Fibroblast of pulmonary artery (primary cell): ENCODE data around the gene FAM227B.

Experiments used
- DNase-seq: peaks from one replicate; pipeline ENCODE4 v3.0.0-alpha.2; 2010; ENCODE audit warnings: low read depth
- H3K4me3 ChIP-seq: replicated peaks from 2 replicates; pipeline ENCODE4 v1.5.1; 2011; ENCODE audit warnings: low read depth, mild to moderate bottlenecking, control low read depth, low read length, moderate library complexity
- CTCF ChIP-seq: IDR thresholded peaks from 2 replicates; pipeline ENCODE4 v1.5.1; 2011; ENCODE audit warnings: mild to moderate bottlenecking, control low read depth, low read length, inconsistent platforms; ENCODE audit errors: missing control alignments

Gene FAM227B

GRCh38 chr15:49387471-49387870 lies 233.1 kb downstream of the FAM227B start:
- no peak for DNase-seq
- no peak overlapping the region for H3K4me3 ChIP-seq
- no peak for TF ChIP-seq CTCF

DNA sequence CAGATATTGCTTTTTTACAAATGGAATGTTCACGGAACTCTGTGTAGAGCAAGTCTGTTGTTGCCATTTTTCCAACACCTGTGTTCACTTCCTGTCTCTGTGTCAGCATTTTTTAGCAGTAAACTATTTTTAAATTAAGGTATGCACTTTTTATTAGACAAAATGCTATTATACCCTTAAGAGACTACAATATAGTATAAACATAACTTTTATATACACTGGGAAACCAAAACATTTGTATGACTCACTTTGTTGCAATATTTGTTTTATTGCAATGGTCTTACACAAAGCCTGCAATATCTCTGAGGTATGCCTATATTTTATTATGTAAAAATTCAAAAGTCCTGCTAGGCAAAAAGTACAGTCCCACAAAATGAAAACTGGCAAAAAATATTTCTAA lies 237.4 kb downstream of the FAM227B start:
- H3K4me3 ChIP-seq = no peak overlapping the region
- peak; percentile 18 for DNase-seq
- TF ChIP-seq CTCF = no peak

GRCh38 chr15:49382394-49382793 lies 238.2 kb downstream of the FAM227B start:
- TF ChIP-seq CTCF = no peak
- no peak overlapping the region for H3K4me3 ChIP-seq
- DNase-seq = no peak

GRCh38 chr15:49380912-49381311 lies 239.7 kb downstream of the FAM227B start:
- H3K4me3 ChIP-seq = no peak overlapping the region
- TF ChIP-seq CTCF = no peak
- DNase-seq = no peak

DNA sequence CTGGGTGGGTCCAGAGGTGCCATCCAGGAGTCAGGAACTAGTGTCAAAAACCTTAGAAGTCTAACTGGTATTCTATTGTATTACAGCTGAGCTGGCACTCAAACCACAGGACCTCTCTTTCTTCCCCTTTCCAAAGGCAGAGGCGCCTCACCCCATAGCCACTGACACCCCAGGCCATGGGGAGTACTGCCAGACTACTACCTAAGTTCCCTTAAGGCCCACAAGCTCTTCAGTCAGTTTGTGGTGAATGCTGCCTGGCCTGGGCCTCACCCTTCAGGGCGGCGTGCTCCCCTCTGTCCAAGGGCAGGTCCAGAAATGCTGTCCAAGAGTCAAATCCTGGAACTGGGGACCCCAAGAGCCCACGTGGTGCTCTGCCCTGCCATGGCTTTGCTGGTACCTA lies 240.6 kb downstream of the FAM227B start:
- no peak overlapping the region for H3K4me3 ChIP-seq
- DNase-seq = no peak
- no peak for TF ChIP-seq CTCF

DNA sequence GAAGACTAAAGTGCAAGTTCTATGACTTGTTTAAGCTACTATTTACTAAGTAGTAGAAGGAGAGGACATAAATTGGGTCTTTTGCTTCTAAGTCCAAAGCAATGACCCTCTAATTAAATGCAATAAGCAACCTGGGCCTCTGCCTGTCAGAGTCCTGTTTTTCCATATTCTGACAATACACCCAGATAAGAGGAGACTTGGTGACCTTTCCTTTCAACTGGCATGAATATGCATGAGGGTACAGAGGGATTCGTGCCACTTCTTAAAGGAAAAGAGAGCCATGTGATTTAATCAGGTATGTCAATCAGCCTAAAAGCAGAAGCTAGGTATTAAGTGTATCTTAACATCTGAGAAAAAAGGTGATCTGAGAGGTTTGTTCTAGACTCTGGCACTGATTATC lies 248.3 kb downstream of the FAM227B start:
- no peak for DNase-seq
- no peak for TF ChIP-seq CTCF

GRCh38 chr15:49370782-49371181 lies 249.8 kb downstream of the FAM227B start:
- H3K4me3 ChIP-seq = no peak overlapping the region
- peak; percentile 66 for DNase-seq
- TF ChIP-seq CTCF = peak; percentile 45

More for the DNA sequence above, 248.3 kb downstream of the FAM227B start:
- no peak overlapping the region for H3K4me3 ChIP-seq
